ENCODE data around the gene UBL4B. TPM values are rescaled to one million over a fixed set of nuclear protein-coding genes. Genes with fewer than 3 reads are reported as not detected.

The UBL4B gene, protein sequence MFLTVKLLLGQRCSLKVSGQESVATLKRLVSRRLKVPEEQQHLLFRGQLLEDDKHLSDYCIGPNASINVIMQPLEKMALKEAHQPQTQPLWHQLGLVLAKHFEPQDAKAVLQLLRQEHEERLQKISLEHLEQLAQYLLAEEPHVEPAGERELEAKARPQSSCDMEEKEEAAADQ
- total RNA-seq = not detected
- polyA plus RNA-seq = under 1 TPM in 1 of 2 donors, not detected in 1; 0.11 TPM
- long read RNA-seq, donor 1 = 0 reads
- long read RNA-seq, donor 2 = 0 reads
- long read RNA-seq, donor 3 = 0 reads

DNA sequence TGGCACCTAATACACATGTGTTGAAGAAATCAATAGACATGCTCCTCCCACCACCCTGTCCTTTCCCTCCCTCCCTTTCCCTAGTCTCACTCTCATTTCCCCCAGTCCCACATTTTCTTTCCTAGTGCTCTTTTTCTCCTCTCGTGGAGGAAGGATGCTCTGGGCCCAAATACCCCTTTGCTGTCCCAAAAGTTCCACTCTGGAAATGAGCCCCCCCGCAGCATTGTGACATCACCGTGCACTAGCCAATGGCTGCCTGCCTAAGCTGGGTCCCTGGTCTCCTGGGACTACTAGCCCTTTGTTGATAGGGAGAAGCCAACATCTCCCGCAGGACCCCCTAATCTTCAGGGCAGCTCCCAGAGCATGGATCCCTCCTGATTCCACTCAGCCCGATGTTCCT lies at the start of gene UBL4B:
UBL4B (plus strand) TSS at position 301 of the 400 bp plus-strand sequence; CDS start at position 393, 92 bp downstream.
- H3K9me3 ChIP-seq = no peaks in the 10 kb centered on the region
- ATAC-seq = no peak
- TF ChIP-seq, protein P1, sequence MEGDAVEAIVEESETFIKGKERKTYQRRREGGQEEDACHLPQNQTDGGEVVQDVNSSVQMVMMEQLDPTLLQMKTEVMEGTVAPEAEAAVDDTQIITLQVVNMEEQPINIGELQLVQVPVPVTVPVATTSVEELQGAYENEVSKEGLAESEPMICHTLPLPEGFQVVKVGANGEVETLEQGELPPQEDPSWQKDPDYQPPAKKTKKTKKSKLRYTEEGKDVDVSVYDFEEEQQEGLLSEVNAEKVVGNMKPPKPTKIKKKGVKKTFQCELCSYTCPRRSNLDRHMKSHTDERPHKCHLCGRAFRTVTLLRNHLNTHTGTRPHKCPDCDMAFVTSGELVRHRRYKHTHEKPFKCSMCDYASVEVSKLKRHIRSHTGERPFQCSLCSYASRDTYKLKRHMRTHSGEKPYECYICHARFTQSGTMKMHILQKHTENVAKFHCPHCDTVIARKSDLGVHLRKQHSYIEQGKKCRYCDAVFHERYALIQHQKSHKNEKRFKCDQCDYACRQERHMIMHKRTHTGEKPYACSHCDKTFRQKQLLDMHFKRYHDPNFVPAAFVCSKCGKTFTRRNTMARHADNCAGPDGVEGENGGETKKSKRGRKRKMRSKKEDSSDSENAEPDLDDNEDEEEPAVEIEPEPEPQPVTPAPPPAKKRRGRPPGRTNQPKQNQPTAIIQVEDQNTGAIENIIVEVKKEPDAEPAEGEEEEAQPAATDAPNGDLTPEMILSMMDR (IDR thresholded peaks at IDR 0.05) = no peak
- TF ChIP-seq POLR2A (IDR thresholded peaks at IDR 0.05) = no peak
- H3K4me1 ChIP-seq = no peaks in the 10 kb centered on the region
- H3K27me3 ChIP-seq = peaks cover 0 to 19% (median 0%) of the 10 kb centered on the region in 9 donors
- DNase-seq = no peak
- intact Hi-C loops (cut with DNase I) = loop anchor here in 1 of 10 donors (5.0 kb wide), 1 partner anchor 35 kb away; no protein-coding TSS in a partner anchor
- no peak within 1 kb of the TSS for H3K27ac ChIP-seq
- no peaks in the 10 kb centered on the region for H3K36me3 ChIP-seq
- H3K4me3 ChIP-seq = no peak within 1 kb of the TSS
- 72 to 89% (median 78%) methylated on average over 5 of the region's 5 CpGs for WGBS, 4 donors

DNA sequence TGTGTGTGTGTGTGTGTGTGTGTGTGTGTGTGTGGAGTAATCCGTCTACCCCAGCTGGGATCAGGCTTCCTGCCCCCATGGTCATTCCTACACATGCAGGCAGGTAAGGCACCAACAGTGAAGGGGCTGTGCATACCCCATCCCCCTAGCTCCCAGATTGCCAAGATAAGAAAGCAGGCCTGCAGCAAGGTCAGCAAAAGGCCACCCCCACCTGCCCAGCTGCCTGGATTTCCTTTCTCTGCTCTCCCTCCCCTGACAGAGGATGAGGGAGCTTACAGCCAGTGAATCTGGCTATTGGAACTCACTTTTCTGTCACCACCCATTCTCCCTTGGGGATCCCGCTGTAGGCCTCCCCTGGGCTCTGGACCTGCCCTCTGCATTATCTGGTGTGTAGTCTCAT lies 49.6 kb upstream of the UBL4B start:
- 70 to 90% (median 82%) methylated on average over 2 of the region's 2 CpGs for WGBS, 4 donors
- no peak overlapping the region for H3K27ac ChIP-seq
- intact Hi-C loops (cut with DNase I) = no loop called here
- no peaks in the 10 kb centered on the region for H3K9me3 ChIP-seq
- ATAC-seq (no peak), DNase-seq (no peak)
- H3K27me3 ChIP-seq = peaks cover 3 to 11% (median 9%) of the 10 kb centered on the region in 9 donors
- peaks cover 0 to 12% (median 0%) of the 10 kb centered on the region in 12 donors for H3K4me1 ChIP-seq
- TF ChIP-seq, protein P1 (IDR thresholded peaks at IDR 0.05) = no peak
- TF ChIP-seq POLR2A (IDR thresholded peaks at IDR 0.05) = no peak
- H3K4me3 ChIP-seq = no peak overlapping the region
- peaks cover 0 to 22% (median 13%) of the 10 kb centered on the region in 9 donors for H3K36me3 ChIP-seq

DNA sequence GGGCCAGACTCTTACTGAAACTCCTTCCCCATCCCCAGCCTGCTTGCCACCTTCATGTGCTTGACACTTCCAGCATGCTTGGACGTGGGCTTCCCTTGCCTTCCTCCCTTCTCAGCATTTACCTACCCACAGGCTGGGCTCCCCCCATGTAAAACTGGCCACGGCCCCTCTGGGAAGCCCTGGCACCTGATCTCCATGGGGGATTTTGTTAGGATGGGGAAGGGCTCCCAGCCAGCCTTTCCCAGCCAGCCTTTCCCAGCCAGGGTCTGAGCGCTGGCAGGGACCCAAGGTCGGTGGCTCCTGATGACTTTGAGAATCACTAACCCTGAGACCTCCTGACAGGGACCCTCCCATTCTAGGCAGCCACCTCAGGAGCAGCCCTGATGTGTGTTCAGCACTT lies 48.5 kb upstream of the UBL4B start:
- Histone ChIP-seq H3K4me1 (peaks cover 0 to 14% (median 6%) of the 10 kb centered on the region in 12 donors), H3K27me3 (peaks cover 14 to 23% (median 20%) of the 10 kb centered on the region in 9 donors), H3K9me3 (no peaks in the 10 kb centered on the region), H3K36me3 (peaks cover 0 to 10% (median 4%) of the 10 kb centered on the region in 9 donors), H3K4me3 (no peak overlapping the region), H3K27ac (no peak overlapping the region)
- ATAC-seq (no peak), DNase-seq (no peak)
- 29 to 85% (median 51%) methylated on average over 3 to 4 of the region's 4 CpGs for WGBS, 4 donors
- no peak for TF ChIP-seq POLR2A (IDR thresholded peaks at IDR 0.05)
- TF ChIP-seq, protein P1 (IDR thresholded peaks at IDR 0.05) = no peak
- intact Hi-C loops (cut with DNase I) = no loop called here

DNA sequence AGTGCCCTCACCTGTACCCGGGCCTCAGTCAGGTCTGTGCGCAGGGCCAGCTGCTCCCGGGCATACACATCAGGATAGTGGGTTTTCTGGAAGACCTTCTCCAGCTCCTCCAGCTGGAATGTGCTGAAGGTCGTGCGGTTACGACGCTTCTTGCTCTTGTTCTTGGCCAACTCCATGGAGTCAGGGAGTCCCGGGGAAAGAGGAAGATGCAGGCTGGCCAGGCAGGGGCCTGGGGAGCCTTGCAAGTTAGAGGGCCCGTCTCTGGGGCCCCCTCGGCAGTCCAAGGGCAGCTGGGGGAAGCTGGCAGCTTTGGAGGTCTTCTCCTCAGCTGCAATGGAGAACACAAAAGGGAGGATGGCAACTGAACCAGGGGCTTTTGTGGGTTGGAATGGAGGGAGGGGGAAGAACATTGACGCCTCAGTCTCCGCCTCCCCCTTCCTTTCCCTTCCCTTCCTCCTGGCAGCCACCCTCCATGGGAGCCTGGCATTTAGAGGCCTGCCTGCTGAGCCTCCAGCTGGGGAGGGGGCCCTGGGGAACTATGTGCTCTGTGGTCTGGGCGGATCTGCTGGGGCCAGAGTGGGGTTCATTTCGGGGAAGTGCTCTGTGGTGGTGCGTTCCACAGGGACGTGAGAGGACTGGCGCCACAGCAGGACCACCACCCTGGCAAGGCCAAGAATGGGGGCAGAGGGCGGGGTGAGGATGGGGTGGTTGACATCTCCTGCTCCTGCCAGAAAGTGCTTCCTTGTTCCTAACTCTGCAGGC lies 47.5 kb upstream of the UBL4B start:
- peaks cover 0 to 24% (median 13%) of the 10 kb centered on the region in 12 donors for H3K4me1 ChIP-seq
- ATAC-seq (no peak), DNase-seq (no peak)
- 91 to 97% (median 93%) methylated on average over 7 to 18 of the region's 18 CpGs for WGBS, 4 donors
- H3K9me3 ChIP-seq = no peaks in the 10 kb centered on the region
- H3K36me3 ChIP-seq = peaks cover 0 to 8% (median 0%) of the 10 kb centered on the region in 9 donors
- no peak overlapping the region for H3K27ac ChIP-seq
- H3K4me3 ChIP-seq = no peak overlapping the region
- intact Hi-C loops (cut with DNase I) = no loop called here
- H3K27me3 ChIP-seq = peaks cover 23 to 33% (median 30%) of the 10 kb centered on the region in 9 donors
- TF ChIP-seq, protein P1 (IDR thresholded peaks at IDR 0.05) = no peak
- TF ChIP-seq POLR2A (IDR thresholded peaks at IDR 0.05) = no peak

Measured in heart left ventricle (tissue), 16 donors.